GM12892 (cell line): ENCODE measurements around the gene FNDC5.

ENCODE experiments used
- POLR2A ChIP-seq: IDR thresholded peaks from 2 replicates; pipeline ENCODE4 v1.6.1; 2011; ENCODE audit warnings: low read depth, low read length, control low read depth
- POLR2AphosphoS5 ChIP-seq: IDR thresholded peaks from 2 replicates; pipeline ENCODE4 v1.6.1; 2011; ENCODE audit warnings: low read depth, low read length, control low read depth
- TAF1 ChIP-seq: IDR thresholded peaks from 2 replicates; pipeline ENCODE4 v1.6.1; 2011; ENCODE audit warnings: low read depth, mild to moderate bottlenecking, control low read depth, low read length, borderline replicate concordance

DNA sequence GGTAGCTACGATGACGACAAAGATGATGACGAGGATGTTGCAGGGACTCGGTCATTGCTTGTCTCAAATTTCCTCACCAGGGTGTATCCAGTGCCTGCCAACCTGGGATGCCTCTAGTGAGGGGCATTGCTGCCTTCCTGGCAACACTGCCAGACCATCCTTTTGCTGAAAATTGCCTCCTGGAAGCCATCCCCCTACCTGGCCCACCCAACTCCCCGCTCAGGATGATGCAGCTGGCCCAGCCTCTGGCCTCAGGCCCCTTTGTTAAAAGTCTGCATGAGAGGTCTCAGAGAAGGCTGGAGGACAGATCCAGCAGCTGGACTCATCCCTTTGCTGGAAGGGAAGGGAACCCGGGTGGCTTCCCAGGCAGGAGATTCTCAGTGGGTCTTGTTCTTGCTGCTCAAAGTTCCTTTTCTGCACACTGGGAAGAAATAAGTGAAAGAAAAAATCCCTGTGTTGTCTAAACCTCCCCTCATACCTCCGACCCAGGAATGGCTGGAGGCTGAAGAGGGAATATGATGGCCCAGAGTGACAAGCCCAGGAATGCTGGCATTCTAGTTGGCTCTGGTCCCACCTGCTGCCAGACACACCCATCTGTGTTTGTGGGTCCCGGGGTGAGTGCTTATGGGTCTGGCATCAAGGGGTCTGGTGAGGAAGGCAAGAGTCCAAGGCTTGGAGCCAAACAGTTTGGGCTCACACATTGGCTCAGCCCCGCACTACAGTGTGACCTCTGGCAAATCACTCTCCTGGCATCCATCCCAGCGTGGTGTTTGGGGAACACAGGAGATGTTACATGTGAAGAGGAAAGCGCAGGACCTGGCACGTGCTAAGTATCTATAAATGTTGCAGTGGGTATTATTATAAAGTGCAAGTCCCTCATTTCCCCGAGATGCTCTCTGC lies 6.7 kb upstream of the FNDC5 start:
- no peak for TF ChIP-seq POLR2A
- no peak for TF ChIP-seq TAF1
- TF ChIP-seq POLR2AphosphoS5, result no peak
